ENCODE data around the gene KIAA1755.

Gene KIAA1755

DNA sequence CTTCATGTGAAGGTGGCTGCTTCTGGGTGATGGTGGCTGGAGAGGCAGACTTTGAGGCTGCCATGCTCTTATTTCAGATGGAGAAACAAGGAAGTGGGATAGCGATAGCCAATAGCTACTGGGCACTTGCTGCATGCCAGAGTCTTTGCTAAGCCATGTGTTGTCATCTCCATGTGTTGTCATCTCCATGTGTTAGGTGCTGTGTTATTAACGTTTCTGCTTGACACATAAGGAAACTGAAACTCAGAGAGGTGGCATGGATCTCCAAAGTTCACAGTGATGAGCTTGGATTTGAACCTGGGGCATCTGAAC lies 16.9 kb downstream of the KIAA1755 start:
- TF ChIP-seq, protein P1, sequence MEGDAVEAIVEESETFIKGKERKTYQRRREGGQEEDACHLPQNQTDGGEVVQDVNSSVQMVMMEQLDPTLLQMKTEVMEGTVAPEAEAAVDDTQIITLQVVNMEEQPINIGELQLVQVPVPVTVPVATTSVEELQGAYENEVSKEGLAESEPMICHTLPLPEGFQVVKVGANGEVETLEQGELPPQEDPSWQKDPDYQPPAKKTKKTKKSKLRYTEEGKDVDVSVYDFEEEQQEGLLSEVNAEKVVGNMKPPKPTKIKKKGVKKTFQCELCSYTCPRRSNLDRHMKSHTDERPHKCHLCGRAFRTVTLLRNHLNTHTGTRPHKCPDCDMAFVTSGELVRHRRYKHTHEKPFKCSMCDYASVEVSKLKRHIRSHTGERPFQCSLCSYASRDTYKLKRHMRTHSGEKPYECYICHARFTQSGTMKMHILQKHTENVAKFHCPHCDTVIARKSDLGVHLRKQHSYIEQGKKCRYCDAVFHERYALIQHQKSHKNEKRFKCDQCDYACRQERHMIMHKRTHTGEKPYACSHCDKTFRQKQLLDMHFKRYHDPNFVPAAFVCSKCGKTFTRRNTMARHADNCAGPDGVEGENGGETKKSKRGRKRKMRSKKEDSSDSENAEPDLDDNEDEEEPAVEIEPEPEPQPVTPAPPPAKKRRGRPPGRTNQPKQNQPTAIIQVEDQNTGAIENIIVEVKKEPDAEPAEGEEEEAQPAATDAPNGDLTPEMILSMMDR (IDR thresholded peaks at IDR 0.05; ENCODE audit: low read depth, low read length), result no peak
- H3K4me3 ChIP-seq (ENCODE audit: low read depth, low read length), result no peak overlapping the region
- DNase-seq (ENCODE audit: low read depth, low spot score), result no peak
- in situ Hi-C loops (cut with HindIII; ENCODE audit: low sequenced_read_pairs), result no loop called here

DNA sequence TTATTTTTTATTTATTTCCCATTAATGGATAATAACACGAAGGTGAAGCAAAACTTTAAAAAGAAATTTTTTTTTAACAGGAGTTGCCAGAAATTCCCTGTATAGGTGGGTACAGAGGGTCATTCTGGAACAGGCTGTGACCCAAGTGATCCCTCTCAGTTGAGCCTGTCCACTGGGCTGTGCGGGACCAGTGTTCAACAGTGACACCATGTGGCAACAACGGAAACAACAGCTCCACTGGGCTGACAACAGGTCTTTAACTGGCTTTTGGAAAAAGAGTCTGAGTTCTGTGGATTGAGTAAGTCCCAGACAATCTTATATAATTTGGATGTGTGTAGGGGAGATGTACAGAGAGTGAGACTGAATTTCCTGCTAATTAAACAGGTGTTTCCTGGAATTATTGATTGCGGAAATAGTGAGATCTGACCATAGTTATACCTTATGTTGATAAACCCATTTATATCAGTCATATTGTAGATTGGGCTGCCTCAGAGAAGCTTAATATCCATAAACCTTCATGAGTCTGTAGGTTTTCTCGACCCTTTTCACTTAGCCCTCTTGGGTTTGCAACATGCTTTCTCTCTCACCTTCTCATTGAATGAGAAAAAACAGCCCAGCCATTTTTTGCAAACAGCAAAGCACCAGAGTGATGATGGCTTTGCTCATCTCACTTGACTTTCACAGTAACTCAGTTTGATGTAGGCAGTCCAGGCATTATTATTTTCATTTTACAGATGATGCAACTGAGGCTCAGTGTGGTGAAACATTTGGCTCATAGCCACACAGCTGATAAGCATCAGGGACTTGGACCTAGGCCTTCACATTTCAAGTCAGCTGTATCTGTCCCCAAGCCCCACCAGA lies 17.5 kb downstream of the KIAA1755 start:
- in situ Hi-C loops (cut with HindIII; ENCODE audit: low sequenced_read_pairs), result no loop called here
- TF ChIP-seq, protein P1 (IDR thresholded peaks at IDR 0.05; ENCODE audit: low read depth, low read length), result peak; percentile 52
- H3K4me3 ChIP-seq (ENCODE audit: low read depth, low read length), result no peak overlapping the region
- DNase-seq (ENCODE audit: low read depth, low spot score), result no peak

DNA sequence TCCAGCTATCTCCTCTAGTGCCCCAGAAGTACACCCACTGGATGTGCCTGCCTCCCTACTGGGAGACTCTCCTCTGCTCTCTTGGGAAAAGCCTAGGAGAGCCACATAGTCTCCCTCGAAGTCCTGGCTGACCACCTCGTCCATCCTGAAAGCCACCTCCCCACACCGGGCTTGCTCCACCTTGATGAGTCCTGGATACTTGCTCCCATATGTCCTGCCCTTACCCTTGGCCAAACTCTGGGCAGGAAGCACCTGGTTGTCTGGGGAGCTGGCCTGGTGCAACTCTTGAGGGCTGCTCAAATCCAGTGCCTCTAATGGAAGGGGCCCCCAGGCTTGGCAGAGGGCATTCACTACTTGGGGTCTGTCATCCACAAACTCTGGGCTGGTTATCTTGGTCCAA lies 19.3 kb downstream of the KIAA1755 start:
- in situ Hi-C loops (cut with HindIII; ENCODE audit: low sequenced_read_pairs), result no loop called here
- no peak overlapping the region for H3K4me3 ChIP-seq (ENCODE audit: low read depth, low read length)
- no peak for DNase-seq (ENCODE audit: low read depth, low spot score)
- TF ChIP-seq, protein P1 (IDR thresholded peaks at IDR 0.05; ENCODE audit: low read depth, low read length), result no peak

DNA sequence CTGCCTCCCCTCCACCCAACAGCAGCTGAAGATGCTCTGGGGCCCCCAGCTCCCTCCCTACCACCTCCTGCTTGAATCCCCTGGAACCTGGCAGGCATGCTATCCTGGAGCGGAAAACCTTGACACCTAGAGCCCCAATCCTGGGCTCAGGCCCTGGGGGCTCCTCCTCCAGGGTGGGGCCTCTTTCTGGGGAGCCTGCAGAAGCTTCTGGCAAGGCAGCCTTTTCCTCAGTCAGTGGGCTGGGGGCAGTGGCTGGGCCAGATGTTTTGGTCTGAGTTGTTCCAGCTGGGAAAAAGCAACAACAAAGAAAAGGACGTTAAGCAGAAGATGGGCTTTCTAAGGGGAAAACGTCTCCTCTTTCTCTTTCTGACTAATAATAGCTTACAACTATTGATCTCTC lies 21.1 kb downstream of the KIAA1755 start:
- in situ Hi-C loops (cut with HindIII; ENCODE audit: low sequenced_read_pairs), result no loop called here
- H3K4me3 ChIP-seq (ENCODE audit: low read depth, low read length), result no peak overlapping the region
- DNase-seq (ENCODE audit: low read depth, low spot score), result no peak
- TF ChIP-seq, protein P1 (IDR thresholded peaks at IDR 0.05; ENCODE audit: low read depth, low read length), result no peak

DNA sequence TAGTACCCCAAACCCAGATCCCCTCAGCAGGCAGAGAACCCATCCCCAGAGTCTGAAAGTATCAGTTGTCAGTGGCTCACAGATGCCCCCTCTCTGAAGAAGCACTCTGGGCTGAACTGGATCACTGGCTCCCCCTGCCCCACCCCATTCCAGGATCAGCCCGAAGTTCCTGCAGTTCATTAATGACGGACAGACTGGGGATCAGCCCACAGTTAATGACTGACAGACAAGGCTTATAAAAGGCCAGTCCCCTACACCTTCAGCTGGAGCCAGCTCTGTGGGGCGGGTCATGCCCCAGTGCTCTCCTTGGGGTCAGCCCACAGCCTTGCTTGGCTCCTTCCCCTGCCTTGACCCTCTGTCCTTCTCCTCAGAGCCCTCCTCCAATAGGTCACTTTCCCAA lies 21.7 kb downstream of the KIAA1755 start:
- no peak overlapping the region for H3K4me3 ChIP-seq (ENCODE audit: low read depth, low read length)
- TF ChIP-seq, protein P1 (IDR thresholded peaks at IDR 0.05; ENCODE audit: low read depth, low read length), result no peak
- in situ Hi-C loops (cut with HindIII; ENCODE audit: low sequenced_read_pairs), result no loop called here
- no peak for DNase-seq (ENCODE audit: low read depth, low spot score)

DNA sequence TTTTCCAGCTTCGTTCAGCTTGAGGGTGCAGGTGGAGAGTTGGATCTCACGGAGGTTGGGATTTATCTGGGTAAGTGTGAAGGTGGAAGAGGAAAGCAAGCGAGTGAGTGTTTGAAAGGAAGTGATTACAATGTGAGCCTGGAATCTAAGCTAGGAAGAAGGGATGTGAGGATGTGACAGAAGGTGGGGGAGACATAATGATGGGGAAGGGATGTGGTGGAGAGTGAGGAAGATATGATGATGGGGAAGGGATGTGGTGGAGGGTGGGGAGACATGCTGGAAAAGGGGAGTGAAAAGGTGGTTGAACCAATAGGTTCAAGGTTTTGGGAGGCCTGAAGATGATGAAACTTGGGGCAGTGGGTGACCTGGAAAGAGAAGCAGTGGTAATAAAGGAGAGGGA lies 23.2 kb downstream of the KIAA1755 start:
- in situ Hi-C loops (cut with HindIII; ENCODE audit: low sequenced_read_pairs), result no loop called here
- no peak for DNase-seq (ENCODE audit: low read depth, low spot score)
- H3K4me3 ChIP-seq (ENCODE audit: low read depth, low read length), result no peak overlapping the region
- TF ChIP-seq, protein P1 (IDR thresholded peaks at IDR 0.05; ENCODE audit: low read depth, low read length), result no peak

All from astrocyte of the spinal cord (primary cell).